HUES6 (cell line): Measurements from ENCODE around the gene ZGRF1.

Experiments
- H3K27ac ChIP-seq: 2 replicates; pipeline ENCODE4 v1.7.0; 2013; ENCODE audit warnings: low read depth, mild to moderate bottlenecking, low read length, inconsistent platforms
- H3K27me3 ChIP-seq: 2 replicates; pipeline ENCODE4 v1.6.1; 2013; ENCODE audit warnings: low read length; ENCODE audit not compliant: control insufficient read depth, insufficient read depth
- H3K36me3 ChIP-seq: 2 replicates; pipeline ENCODE4 v1.6.1; 2013; ENCODE audit warnings: low read length; ENCODE audit not compliant: control insufficient read depth, insufficient read depth
- H3K4me1 ChIP-seq: 2 replicates; pipeline ENCODE4 v1.6.1; 2013; ENCODE audit warnings: low read length; ENCODE audit not compliant: control insufficient read depth, insufficient read depth
- H3K4me3 ChIP-seq: 2 replicates; pipeline ENCODE4 v1.5.1; 2013; ENCODE audit warnings: low read depth, low read length
- H3K9ac ChIP-seq: one replicate; pipeline ENCODE4 v1.6.1; 2013; ENCODE audit warnings: mild to moderate bottlenecking, low read length
- H3K9me3 ChIP-seq: 2 replicates; pipeline ENCODE4 v1.6.1; 2013; ENCODE audit warnings: low read depth, low read length; ENCODE audit not compliant: control insufficient read depth, insufficient read depth

The ZGRF1 gene

DNA sequence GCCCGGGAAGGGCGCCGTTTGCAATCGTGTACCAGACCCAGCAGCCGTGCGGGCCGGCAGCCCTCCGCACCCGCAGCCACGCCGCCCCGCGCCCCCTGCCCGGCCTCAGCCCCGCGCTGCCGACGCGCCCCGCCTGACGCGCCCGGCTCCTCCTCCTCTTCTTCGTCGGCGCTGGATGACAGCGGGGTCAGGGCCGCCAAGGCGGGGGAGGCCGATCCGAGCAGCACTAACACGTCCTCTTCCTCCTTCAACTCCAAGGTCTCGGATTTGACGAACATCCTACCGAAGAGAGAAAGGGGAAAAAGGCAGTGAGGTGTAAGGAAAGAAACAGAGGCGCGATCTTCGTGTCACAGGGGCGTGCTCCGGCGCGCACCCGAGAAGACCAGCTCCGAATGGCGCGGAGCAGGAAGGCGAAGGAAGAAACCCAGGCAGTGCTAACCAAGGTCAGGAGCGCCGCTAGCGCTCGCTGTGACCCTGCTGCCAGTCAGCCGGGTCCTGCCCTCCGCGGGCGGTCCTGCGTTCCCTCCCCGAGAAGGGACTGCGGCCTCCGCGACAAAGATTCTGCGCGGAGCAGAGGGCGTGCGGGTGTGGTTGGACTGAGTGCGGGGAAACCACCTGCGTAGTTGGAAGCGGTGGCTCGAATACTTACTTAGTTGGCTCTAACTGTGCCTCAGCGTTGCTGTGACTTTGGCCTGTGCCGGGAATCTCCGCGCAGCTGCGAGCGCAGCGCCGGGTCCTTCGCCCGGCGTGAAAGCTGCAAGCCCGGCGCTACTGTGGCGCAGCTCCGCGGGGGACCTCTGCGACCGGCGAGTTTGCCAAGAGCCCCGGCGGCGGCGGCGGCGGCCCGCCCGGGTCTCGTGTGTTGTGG is 121.3 kb downstream of the ZGRF1 start:
- H3K4me1 ChIP-seq = peaks cover 38% of the 10 kb centered on the region
- peaks cover 100% of the 10 kb centered on the region for H3K27me3 ChIP-seq
- H3K9ac ChIP-seq = no peak overlapping the region
- H3K36me3 ChIP-seq = no peaks in the 10 kb centered on the region
- no peaks in the 10 kb centered on the region for H3K9me3 ChIP-seq
- peak overlapping the region; percentile 73 for H3K4me3 ChIP-seq
- no peak overlapping the region for H3K27ac ChIP-seq

DNA sequence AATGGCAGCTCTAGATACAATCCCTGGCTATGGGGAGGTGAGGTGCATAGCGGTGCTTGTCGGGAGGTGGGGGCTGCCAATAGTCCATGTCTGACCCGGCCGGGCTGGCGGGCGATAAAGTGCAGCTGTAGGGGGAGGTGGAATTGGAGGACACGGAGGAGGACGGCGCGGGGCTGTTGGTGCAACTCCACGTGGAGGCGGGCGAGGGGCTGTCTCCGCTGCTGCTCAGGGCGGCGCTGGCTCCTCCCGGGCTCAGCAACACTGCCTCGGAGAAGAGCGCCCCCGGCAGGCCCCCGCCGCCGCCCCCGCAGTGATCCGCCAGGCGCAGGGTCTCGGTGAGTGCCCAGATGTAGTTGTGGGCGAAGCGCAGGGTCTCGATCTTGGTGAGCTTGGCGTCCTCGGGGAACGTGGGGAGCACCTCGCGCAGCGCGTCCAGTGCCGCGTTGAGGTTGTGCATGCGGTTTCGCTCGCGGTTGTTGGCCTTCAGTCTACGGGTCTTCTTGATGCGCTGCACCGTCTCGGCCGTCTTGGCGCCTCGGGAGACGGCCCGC is 122.0 kb downstream of the ZGRF1 start:
- Histone ChIP-seq H3K36me3 (no peaks in the 10 kb centered on the region), H3K4me3 (peak overlapping the region; percentile 73), H3K9me3 (no peaks in the 10 kb centered on the region), H3K9ac (no peak overlapping the region), H3K4me1 (peaks cover 39% of the 10 kb centered on the region), H3K27ac (no peak overlapping the region), H3K27me3 (peaks cover 100% of the 10 kb centered on the region)

DNA sequence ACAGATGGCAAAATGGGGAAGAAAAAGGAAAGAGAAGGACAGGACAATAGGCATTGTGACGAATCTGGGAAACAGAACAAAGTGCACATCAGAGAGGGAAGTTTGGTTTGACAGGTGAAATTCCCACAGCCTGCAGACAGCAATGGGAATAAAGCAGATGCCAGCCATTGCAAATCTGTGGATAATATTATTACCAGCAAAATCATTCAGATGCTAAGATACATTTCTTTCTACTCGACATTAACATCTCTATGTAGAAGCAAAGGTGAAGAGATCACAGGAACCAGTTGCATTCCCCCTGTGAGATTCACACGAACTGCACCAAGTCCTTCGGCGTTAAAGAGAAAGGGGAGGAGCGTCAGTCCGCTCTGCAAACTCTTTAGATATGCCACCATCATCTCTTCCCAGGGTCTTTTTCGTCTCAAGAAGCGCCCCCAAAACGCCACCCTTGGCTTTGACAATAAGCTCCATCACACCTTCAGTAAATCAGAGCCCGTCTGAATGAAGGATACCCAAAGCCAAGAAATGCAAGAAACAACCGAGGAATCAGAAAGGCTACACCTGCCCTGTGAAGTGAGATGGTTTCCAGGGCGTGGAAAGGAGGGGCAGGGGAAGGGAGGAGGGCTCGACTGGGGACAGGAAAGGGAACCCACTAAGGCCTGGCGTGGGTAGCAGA is 122.6 kb downstream of the ZGRF1 start:
- H3K4me1 ChIP-seq = peaks cover 46% of the 10 kb centered on the region
- peak overlapping the region; percentile 73 for H3K4me3 ChIP-seq
- no peak overlapping the region for H3K27ac ChIP-seq
- H3K9me3 ChIP-seq = no peaks in the 10 kb centered on the region
- no peak overlapping the region for H3K9ac ChIP-seq
- peaks cover 100% of the 10 kb centered on the region for H3K27me3 ChIP-seq
- no peaks in the 10 kb centered on the region for H3K36me3 ChIP-seq

DNA sequence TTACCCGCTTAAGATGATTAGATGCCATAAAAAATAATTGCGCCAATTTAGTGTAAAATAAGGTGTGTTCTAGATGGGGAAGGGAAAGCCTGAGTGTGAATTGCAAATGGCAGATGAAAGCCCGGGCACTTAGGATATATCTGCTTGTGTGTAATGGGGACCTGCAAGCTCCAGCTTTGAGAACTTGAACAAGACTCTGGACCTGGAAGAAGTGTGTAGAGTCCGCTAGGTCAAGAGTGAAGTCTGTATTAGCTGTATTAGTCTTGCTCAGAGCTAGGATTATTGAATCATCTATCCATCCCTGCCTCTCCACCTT is 124.9 kb downstream of the ZGRF1 start:
- no peak overlapping the region for H3K27ac ChIP-seq
- H3K9ac ChIP-seq = no peak overlapping the region
- H3K4me3 ChIP-seq = no peak overlapping the region
- H3K4me1 ChIP-seq = peaks cover 44% of the 10 kb centered on the region
- no peaks in the 10 kb centered on the region for H3K9me3 ChIP-seq
- H3K27me3 ChIP-seq = peaks cover 100% of the 10 kb centered on the region
- no peaks in the 10 kb centered on the region for H3K36me3 ChIP-seq

DNA sequence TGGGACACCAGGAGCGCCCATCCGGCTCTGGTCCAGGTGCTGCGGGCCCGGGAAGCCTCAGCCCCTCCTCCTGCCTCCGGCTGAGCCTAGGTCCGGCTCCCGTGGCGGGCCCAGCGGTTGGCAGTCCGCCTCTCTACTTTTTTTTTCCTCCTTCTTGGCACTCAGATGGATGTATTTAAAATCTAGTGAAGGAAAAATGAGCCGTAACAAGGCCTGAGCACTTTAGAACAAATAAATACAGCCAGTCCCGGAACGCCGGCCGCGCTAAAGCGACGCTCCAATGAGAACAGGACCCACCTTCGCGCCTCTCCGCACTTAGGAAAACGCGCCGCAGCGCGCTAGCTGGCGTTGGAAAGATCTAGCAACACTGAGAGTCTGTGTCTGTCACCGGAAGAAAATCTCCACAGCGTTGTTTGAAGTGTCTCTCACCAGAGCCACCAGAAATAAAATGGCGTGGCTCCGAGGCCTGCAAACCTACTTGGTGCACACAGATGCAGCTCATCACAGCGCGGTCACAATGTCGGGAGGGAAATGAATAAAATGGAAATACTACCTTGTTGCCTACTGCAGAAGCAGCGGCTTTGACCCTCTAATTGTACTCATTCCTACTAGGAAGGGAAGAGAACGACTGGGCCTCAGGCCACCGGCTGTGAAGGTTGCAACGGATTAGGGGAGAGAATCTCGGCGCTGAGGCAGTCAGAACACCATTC is 125.5 kb downstream of the ZGRF1 start:
- Histone ChIP-seq H3K4me3 (peak overlapping the region; percentile 57), H3K36me3 (no peaks in the 10 kb centered on the region), H3K9me3 (no peaks in the 10 kb centered on the region), H3K27ac (no peak overlapping the region), H3K27me3 (peaks cover 100% of the 10 kb centered on the region), H3K9ac (peak overlapping the region; percentile 3), H3K4me1 (peaks cover 44% of the 10 kb centered on the region)

DNA sequence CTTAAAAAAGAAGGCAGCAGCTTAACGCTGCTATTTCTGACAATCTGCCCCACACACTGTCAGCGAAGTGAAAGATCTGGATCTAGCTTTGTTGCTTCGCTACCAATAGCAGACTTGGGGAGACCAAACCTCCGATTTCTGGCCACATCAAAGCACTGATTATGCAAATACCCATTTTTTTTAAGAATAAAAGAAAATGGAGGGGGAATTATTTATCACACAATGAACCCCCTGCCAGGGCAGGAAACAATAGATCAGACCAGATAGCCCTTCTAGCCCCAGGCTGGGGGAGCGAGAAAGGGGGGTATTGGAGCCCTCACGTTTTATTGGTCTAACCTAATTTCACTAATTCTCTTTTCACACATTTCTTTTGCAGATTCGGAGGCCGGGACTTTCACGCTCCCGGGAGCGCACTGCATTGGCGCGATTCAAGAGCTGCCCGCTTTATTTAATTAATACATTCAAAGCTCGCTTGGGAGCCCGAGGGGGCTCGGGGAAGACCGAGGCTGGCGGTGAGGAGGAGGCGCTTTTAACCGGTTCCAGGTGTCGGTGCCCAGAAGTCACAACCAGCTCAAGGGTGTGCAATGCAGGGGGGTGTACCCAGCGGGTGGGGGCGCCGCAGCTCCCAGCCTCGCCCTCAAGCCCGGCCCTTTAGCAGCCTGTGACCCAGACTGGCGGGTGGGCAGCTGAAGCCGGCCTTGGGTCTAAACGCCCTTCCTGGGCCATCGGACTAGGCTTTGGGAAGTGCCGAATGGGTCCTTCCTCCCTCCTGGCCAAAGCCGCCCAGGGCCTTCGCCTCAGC is 126.2 kb downstream of the ZGRF1 start:
- Histone ChIP-seq H3K4me1 (peaks cover 42% of the 10 kb centered on the region), H3K36me3 (no peaks in the 10 kb centered on the region), H3K27ac (no peak overlapping the region), H3K9ac (peak overlapping the region; percentile 5), H3K4me3 (peak overlapping the region; percentile 57), H3K27me3 (peaks cover 100% of the 10 kb centered on the region), H3K9me3 (no peaks in the 10 kb centered on the region)

DNA sequence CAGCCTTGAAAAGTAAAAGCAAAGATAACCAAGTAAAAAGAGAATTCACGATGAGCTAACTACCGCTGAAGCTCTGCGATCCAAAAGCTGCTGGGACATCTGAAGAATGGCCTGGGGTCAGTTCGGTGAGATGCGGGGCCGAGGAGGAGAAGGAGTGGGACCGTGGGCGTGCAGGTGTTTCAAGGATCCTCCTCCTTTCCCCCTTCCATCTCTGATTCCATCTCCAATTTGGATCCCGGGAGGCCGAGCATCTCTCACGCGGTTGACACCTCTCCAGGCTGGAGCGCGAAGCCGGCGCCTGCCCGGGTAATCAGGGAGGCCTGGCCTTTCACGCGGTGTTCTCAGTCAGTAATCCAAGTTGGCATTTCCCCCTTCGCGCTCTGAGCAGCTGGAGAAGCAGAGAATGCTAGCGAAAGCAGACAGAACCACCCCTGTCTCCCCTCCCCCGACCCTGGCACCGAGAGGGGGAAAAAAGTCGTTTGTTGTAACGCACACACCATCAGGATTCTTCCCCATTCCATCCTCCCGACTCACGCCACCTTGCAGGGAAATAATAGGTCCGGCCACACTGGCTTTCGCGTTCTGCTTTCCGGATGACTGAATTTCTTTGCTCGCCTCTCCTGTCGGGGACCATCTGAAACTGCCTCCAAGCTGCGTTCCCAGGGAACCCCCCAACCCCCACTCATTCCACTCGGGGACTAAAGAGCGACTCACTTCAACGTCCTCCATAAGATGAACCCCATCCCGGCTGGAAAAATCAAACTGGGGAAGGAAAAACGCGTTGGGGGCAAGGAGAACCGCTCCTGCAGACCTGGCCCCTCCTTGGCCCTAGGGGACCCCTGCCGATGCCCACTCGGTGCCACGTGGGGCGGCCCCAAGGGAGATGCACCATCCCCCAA is 127.2 kb downstream of the ZGRF1 start:
- Histone ChIP-seq H3K27me3 (peaks cover 100% of the 10 kb centered on the region), H3K4me1 (peaks cover 38% of the 10 kb centered on the region), H3K4me3 (peak overlapping the region; percentile 13; the same call in 1 of the 2 replicates)

DNA sequence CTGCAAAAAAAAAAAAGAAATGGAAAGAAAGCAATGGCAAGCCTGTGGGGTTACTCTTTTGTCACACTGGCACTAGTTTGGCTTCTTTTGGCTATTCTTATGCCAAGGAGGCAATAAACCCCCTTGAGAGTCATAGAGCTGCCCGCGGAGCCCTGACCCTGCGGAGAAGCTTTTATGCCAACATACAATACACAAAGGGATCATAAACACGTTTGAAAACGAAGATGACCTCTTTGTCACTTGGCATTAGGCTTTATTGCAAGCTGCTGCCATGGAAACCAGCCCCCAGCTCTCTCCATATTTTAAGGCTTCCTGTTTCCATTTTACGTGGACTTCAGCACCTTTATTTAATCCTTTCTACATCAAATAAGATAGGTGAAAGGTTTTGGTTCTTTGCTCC is 128.4 kb downstream of the ZGRF1 start:
- no peaks in the 10 kb centered on the region for H3K36me3 ChIP-seq
- peaks cover 97% of the 10 kb centered on the region for H3K27me3 ChIP-seq
- no peaks in the 10 kb centered on the region for H3K9me3 ChIP-seq
- H3K9ac ChIP-seq = no peak overlapping the region
- no peak overlapping the region for H3K27ac ChIP-seq
- H3K4me1 ChIP-seq = peaks cover 31% of the 10 kb centered on the region
- no peak overlapping the region for H3K4me3 ChIP-seq

More for the DNA sequence above, 127.2 kb downstream of the ZGRF1 start:
- Histone ChIP-seq H3K27ac (no peak overlapping the region), H3K36me3 (no peaks in the 10 kb centered on the region), H3K9me3 (no peaks in the 10 kb centered on the region), H3K9ac (no peak overlapping the region)

DNA sequence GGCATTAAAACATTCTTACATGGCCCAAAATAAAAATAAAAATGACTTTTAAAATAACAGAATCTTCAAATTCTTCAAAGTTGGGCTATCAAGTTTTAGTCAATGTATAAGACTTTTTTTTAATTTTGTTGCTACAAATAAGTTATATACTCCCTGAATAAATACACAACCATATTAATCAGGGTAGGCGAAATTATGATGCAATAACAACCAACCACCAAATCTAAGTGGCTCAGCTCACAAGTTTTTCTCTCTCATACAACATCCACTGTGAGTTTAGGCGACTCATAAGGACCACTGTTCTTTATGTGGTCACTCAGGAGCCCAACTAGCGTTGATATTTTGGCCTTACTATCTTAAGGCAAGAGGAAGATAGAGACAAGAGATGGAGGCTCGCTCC is 131.9 kb downstream of the ZGRF1 start:
- Histone ChIP-seq H3K27ac (no peak overlapping the region), H3K36me3 (no peaks in the 10 kb centered on the region), H3K4me3 (no peak overlapping the region), H3K9me3 (no peaks in the 10 kb centered on the region), H3K4me1 (peaks cover 14% of the 10 kb centered on the region), H3K27me3 (peaks cover 75% of the 10 kb centered on the region), H3K9ac (no peak overlapping the region)

DNA sequence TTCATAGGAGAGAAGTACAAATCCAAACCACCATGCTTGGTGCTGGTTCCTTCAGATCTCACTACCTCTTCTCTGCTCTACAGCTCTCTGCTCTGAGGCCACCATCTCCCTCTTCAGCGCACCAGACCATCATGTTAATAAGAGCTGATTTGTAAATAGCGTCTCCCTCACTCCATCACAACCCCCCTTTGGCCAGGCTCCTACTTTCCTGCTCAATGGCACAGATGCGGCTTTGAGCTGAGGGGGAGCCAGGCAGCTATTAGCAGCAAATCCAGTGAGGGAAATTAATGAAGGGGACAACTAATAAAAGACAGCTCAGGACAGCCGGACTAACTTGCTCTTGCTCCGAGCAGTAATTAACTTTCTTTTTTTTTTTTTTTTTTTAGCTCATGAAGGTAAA is 133.8 kb downstream of the ZGRF1 start:
- H3K9ac ChIP-seq = no peak overlapping the region
- H3K27me3 ChIP-seq = peaks cover 56% of the 10 kb centered on the region
- no peaks in the 10 kb centered on the region for H3K4me1 ChIP-seq
- no peaks in the 10 kb centered on the region for H3K36me3 ChIP-seq
- no peak overlapping the region for H3K4me3 ChIP-seq
- no peak overlapping the region for H3K27ac ChIP-seq
- H3K9me3 ChIP-seq = no peaks in the 10 kb centered on the region
